Cardiac fibroblast (primary cell): ENCODE results near the gene ROBO2.
A peak's percentile ranks its signal among the peaks of the same experiment; 100 is the strongest.

Source experiments
- DNase-seq, 2 donors: peaks; one replicate each; pipeline versions ENCODE4 v3.0.0 to v3.0.0-alpha.2; 2010; ENCODE audit warnings: low read depth in 2 of 2
- H3K4me3 ChIP-seq, 2 donors: replicated peaks in 1 of 2; 1 replicate in 1 of 2; 2 replicates in 1 of 2; pipeline ENCODE4 v1.5.1; 2011; ENCODE audit warnings: low read depth in 2 of 2, low read length in 2 of 2, mild to moderate bottlenecking in 2 of 2, moderate library complexity in 1 of 2
- CTCF ChIP-seq: IDR thresholded peaks from one replicate; pipeline ENCODE4 v1.5.1; 2011; ENCODE audit warnings: low read depth, mild to moderate bottlenecking, low read length, inconsistent platforms

ROBO2 gene

GRCh38 chr3:77254967-77255831 is 215.3 kb downstream of the ROBO2 start:
- H3K4me3 ChIP-seq: no peak overlapping the region
- TF ChIP-seq CTCF: peak; percentile 49
- peak; percentile 59 to 65 for DNase-seq

DNA sequence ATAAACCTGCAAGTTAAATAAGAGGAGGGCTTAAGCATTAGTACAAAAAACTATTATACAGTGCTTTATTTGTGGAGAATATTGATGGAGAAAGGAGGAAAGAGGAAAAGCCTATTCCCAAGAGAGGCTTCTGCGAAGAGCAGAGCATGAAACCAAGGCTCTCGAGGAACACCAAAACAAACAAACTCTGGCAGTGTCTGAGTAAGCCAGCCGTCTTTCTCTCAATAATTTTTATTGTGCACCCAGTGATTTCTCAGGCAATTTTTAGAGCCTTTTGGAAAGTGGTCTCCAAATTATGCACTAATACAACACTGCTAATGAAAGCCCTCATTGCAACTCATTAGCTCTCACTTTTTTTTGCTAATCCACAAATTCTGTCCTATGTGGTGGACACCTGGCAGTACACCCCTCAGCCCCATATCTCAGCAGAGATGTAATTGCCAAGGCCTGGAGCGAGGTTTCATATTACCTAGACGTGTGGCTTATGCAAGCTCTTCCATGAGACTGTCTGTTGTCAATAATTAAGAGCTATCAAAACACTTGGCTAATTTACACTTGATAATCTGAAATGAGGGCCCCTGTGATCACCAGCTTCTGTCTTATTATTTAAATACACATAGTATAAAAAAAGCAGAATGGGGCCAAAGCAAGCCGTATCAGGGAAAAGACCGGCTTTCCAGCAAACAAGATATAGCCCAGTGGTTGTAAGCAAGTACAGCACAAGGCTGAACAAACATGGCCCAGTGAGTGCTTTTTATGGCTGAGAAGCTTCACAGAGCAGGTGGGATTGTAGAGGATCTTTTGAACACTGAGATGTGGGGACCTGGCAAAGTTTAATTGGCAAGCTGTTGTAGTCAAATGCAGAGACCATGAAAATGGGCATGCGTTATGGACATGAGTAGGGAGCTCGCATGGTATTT is 216.9 kb downstream of the ROBO2 start:
- TF ChIP-seq CTCF: no peak
- no peak overlapping the region for H3K4me3 ChIP-seq
- DNase-seq: no peak

GRCh38 chr3:77259694-77260093 is 219.8 kb downstream of the ROBO2 start:
- DNase-seq: no peak
- no peak for TF ChIP-seq CTCF
- no peak overlapping the region for H3K4me3 ChIP-seq

DNA sequence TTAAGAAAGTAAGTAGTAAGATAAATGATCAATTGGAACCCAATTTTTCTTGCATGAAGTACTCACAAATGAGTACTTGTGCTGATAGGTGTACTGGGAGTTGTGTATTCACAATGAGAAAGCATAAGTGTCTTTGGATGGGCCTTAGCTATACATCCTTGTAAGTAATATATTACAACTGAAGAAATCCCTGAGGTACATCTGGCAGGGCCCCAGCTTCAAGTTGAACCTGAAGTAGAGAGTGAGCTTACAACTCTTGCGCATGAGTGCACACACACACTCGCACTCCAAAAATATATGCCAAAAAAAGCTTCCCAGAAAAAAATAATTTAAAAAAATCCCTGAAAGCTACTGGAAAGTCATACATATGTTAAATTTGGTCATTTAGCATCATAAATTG is 222.5 kb downstream of the ROBO2 start:
- TF ChIP-seq CTCF: no peak
- no peak overlapping the region for H3K4me3 ChIP-seq
- no peak for DNase-seq

DNA sequence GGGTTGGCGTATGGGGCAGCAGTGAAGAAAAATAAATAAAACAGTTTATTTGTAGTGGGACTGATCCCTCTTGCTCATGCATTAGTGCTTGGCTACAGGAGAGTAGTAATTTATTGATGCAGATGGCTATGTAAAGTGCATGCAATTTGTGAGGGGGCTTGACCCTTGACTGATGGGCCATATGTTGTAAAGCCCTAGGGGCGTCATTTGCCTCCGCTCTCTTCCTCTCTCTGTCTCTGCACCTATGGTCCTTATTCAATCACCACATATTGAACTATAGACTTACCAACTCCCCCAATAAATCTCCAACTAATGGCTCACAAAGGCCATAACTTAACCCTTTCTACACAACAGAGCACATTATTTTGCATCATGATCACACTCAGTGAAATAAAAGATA is 227.7 kb downstream of the ROBO2 start:
- no peak overlapping the region for H3K4me3 ChIP-seq
- DNase-seq: no peak
- no peak for TF ChIP-seq CTCF

DNA sequence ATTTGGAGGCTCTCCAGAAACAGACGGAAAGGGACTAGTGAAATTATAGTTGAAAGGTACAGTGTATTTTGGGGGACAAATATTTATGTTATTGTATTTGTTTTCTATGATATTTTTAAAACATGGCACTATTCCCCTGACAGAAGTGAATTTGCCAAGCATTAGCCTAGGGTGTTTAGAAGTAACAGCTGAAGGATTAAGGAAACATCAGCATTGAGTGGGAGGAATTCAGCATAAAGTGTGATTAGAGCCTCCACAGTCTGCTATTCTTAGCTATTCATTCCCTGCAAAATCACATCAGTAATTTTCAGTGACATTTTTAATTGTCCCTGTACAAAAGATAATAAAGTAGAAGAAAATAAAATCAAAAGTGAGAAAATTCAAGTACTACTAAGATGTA is 231.4 kb downstream of the ROBO2 start:
- no peak for DNase-seq
- TF ChIP-seq CTCF: no peak
- no peak overlapping the region for H3K4me3 ChIP-seq
